Large intestine (tissue), 3 donors: ENCODE data around the gene PDE6D. TPM values are rescaled to one million over a fixed set of nuclear protein-coding genes. Genes with fewer than 3 reads are reported as not detected.
A peak's percentile ranks its signal among the peaks of the same experiment; 100 is the strongest.
"Not testable (repeated sequence)": the region's sequence is repeated elsewhere in the genome, so short reads cannot be mapped to it uniquely, and the experiment has no call there.

Source experiments
- DNase-seq, 2 donors: peaks; one replicate each; pipeline versions ENCODE4 v3.0.0 to v3.0.0-alpha.2; 2013
- H3K27ac ChIP-seq: one replicate; pipeline ENCODE4 v1.5.1; 2013; ENCODE audit warnings: low read length
- H3K27me3 ChIP-seq: 2 replicates; pipeline ENCODE4 v1.6.1; 2013; ENCODE audit warnings: low read length; ENCODE audit not compliant: control insufficient read depth, insufficient read depth
- H3K36me3 ChIP-seq: 2 replicates; pipeline ENCODE4 v1.6.1; 2013; ENCODE audit warnings: low read length; ENCODE audit not compliant: control insufficient read depth, insufficient read depth
- H3K4me1 ChIP-seq: one replicate; pipeline ENCODE4 v1.6.1; 2013; ENCODE audit warnings: low read length; ENCODE audit not compliant: control insufficient read depth, insufficient read depth
- H3K4me3 ChIP-seq: one replicate; pipeline ENCODE4 v1.5.1; 2013; ENCODE audit warnings: low read length
- H3K9me3 ChIP-seq: one replicate; pipeline ENCODE4 v1.6.1; 2013; ENCODE audit warnings: mild to moderate bottlenecking, low read depth, low read length, moderate library complexity; ENCODE audit not compliant: control insufficient read depth
- WGBS: methylation state at CpG from one replicate; pipeline ENCODE4 v1.1.5; 2013; ENCODE audit warnings: low lambda C conversion rate; ENCODE audit not compliant: insufficient coverage; 5-methylcytosine and 5-hydroxymethylcytosine counted together
- polyA plus RNA-seq: library from polyadenylated mRNA; unstranded; fragments of 120-200 nt; gene quantifications from one replicate; pipeline ENCODE4 v1.2.1, GENCODE V29; 2013

The PDE6D gene
- polyA plus RNA-seq, 1 donor: 16.6 TPM

DNA sequence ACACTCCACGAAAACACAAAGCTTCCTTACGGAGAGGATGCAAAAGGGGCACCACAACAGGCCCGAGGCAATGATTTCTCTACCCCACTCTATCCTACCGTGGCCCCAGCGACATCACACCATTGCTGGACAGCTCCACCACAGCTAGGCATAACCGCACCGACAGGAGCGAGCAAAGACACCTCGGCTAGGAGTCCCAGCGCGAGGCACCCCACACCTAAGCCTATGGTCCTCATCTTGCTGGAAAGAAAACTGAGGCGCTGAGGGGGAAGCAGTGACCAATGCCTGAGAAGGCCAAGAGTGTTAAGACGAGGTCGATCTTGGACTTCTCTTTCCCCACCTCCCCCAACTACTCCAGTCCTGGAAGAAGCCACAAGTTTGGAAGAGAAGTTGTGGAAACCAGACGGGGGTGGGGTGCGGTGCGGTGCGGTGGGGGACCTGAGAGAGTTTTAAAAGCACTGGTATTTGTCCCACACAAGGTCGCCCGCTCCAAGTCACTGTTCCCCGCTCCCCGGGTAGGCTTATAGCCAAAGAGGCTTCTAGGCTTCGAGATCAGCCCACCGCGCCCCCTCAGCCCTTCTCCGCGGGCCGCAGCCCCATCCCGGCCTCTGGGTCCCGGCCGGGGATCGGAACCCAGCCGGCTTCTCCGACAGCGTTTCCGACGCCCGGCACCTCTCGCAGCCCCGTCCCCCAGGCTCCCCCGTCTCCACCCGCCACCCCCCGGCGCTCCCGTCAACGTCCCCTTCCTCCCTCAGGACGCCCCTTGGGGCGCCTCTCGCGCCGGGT is 766 bp downstream of the PDE6D start:
- Histone ChIP-seq H3K36me3 (no peaks in the 10 kb centered on the region), H3K27ac (no peak overlapping the region), H3K27me3 (no peaks in the 10 kb centered on the region), H3K9me3 (no peaks in the 10 kb centered on the region), H3K4me3 (peak overlapping the region; percentile 66), H3K4me1 (no peaks in the 10 kb centered on the region)
- DNase-seq: peak in 1 of 2 donors; percentile 41
- WGBS: no CpG with 5 or more reads among the region's 51 CpGs

GRCh38 chr2:231769170-231770136 is 11.6 kb downstream of the PDE6D start:
- H3K4me1 ChIP-seq: no peaks in the 10 kb centered on the region
- WGBS: 82% methylated on average over 5 of the region's 6 CpGs

DNA sequence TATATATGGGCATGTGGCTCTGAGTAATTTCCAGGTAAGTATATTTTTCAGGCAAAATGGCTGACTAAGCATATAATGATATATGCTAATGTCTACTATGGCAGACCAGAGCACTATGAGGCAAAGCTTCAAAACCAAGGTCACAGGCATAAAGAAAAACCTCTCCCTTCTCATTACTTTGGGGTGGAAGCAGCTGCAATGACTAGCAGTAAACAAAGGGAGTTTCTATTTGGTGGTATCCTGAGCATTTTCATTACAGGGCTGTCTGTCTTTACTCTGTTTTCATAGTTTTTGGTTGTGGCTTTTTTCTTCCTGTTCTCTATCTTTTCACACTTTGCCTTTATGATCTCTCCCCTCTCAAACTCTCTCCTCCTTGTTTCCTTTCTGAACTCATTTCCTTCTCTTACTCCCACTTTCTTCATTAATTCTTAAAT is 15.6 kb downstream of the PDE6D start:
- no peaks in the 10 kb centered on the region for H3K9me3 ChIP-seq
- H3K4me3 ChIP-seq: no peak overlapping the region
- H3K27ac ChIP-seq: no peak overlapping the region
- H3K4me1 ChIP-seq: no peaks in the 10 kb centered on the region
- H3K36me3 ChIP-seq: no peaks in the 10 kb centered on the region
- no peaks in the 10 kb centered on the region for H3K27me3 ChIP-seq
- DNase-seq: no peak

More at GRCh38 chr2:231769170-231770136, 11.6 kb downstream of the PDE6D start:
- no peaks in the 10 kb centered on the region for H3K27me3 ChIP-seq
- H3K4me3 ChIP-seq: no peak overlapping the region
- no peak overlapping the region for H3K27ac ChIP-seq
- H3K9me3 ChIP-seq: no peaks in the 10 kb centered on the region
- no peak for DNase-seq
- no peaks in the 10 kb centered on the region for H3K36me3 ChIP-seq

DNA sequence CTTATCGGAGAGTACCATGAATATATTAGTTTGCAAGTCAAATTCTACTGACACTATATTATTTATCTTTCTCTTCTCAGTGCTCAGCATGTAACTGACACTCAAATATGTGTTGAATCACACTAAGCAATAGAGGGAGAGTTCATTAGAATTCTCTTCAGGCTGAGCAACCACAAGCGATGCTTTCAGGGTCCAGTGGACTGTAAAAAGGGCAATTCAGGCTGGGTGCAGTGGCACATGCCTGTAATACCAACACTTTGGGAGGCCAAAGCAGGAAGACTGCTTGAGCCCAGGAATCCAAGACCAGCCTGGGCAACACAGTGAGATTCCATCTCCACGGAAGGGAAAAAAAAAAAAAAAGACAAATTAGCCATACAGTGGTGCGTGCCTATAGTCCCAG is 16.3 kb downstream of the PDE6D start:
- H3K4me3 ChIP-seq: no peak overlapping the region
- no peaks in the 10 kb centered on the region for H3K4me1 ChIP-seq
- H3K36me3 ChIP-seq: no peaks in the 10 kb centered on the region
- no peaks in the 10 kb centered on the region for H3K27me3 ChIP-seq
- DNase-seq: no peak
- no peak overlapping the region for H3K27ac ChIP-seq
- no CpG with 5 or more reads among the region's 4 CpGs for WGBS
- no peaks in the 10 kb centered on the region for H3K9me3 ChIP-seq

- no peak overlapping the region for H3K27ac ChIP-seq
- no peak overlapping the region for H3K4me3 ChIP-seq
- no peaks in the 10 kb centered on the region for H3K9me3 ChIP-seq
- no peak for DNase-seq
- no peaks in the 10 kb centered on the region for H3K27me3 ChIP-seq
- H3K36me3 ChIP-seq: no peaks in the 10 kb centered on the region
- no peaks in the 10 kb centered on the region for H3K4me1 ChIP-seq
Observed at GRCh38 chr2:231764124-231764523, 17.0 kb downstream of the PDE6D start.

- H3K4me3 ChIP-seq: no peak overlapping the region
- WGBS: 71% methylated on average over 1 of the region's 2 CpGs
- H3K27ac ChIP-seq: no peak overlapping the region
- no peaks in the 10 kb centered on the region for H3K9me3 ChIP-seq
- H3K4me1 ChIP-seq: no peaks in the 10 kb centered on the region
- DNase-seq: no peak
- H3K36me3 ChIP-seq: no peaks in the 10 kb centered on the region
- H3K27me3 ChIP-seq: no peaks in the 10 kb centered on the region
Observed at GRCh38 chr2:231761735-231762134, 19.3 kb downstream of the PDE6D start.

DNA sequence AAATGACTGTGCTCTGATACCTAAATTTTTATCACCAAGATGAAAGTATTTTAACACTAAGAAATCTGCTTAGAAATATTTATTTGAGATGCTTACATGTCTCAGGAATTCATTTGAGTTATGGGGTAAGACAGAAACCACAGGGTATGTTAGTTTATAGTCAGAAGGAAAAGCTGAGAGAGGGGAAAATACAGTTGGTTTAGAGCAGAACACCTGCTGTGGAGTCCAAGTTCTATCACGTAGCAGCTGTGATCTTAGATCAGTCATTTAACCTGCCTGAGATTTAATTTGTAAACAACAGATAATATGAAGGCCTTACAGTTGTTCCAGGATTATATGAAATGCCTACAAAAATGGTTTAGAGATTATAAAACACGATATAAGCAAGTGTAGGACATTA is 29.0 kb downstream of the PDE6D start:
- no peak overlapping the region for H3K27ac ChIP-seq
- 60% methylated on average over 1 of the region's 2 CpGs for WGBS
- no peaks in the 10 kb centered on the region for H3K9me3 ChIP-seq
- H3K4me3 ChIP-seq: no peak overlapping the region
- H3K36me3 ChIP-seq: no peaks in the 10 kb centered on the region
- DNase-seq: no peak
- no peaks in the 10 kb centered on the region for H3K27me3 ChIP-seq
- H3K4me1 ChIP-seq: no peaks in the 10 kb centered on the region

DNA sequence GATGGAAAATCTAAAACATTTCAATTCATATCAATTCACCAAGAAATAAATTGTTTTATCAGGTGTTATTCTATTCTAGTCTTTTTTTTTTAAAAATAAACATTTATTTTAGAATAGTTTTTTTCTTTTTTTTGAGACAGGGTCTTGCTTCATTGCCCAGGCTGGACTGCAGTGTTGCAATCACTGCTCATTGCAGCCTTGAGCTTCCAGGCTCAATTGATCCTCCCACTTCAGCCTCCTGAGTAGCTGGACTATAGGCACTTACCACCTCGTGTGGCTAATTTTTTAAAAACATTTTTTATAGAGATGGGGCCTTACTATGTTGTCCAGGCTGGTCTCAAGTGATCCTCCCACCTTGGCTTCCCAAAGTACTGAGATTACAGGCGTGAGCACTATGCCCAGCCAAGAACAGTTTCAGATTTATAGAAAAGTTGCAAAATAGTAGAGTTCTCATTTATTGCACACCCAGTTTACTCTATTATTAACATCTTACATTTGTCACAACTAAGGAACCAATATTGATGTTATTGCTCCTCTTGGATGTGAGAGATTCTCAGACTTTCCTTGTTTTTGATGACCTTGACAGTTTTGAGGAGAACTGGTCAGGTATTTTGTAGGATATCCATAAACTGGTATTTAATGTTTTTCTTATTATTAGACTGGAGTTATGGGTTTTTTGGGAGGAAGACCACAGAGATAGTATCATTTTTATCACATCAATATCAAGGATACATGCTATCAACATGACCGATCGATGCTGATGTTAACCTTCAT is 29.9 kb downstream of the PDE6D start:
- DNase-seq: no peak
- Histone ChIP-seq H3K27me3 (no peaks in the 10 kb centered on the region), H3K4me3 (no peak overlapping the region), H3K27ac (no peak overlapping the region), H3K4me1 (no peaks in the 10 kb centered on the region), H3K9me3 (no peaks in the 10 kb centered on the region), H3K36me3 (no peaks in the 10 kb centered on the region)
- WGBS: no CpG with 5 or more reads among the region's 4 CpGs

GRCh38 chr2:231749016-231749415 is 32.1 kb downstream of the PDE6D start:
- not testable (repeated sequence) for H3K27ac ChIP-seq, H3K36me3 ChIP-seq, H3K9me3 ChIP-seq, DNase-seq, H3K27me3 ChIP-seq, H3K4me3 ChIP-seq, H3K4me1 ChIP-seq
- 100% methylated on average over 1 of the region's 10 CpGs for WGBS
